A549 treated with Mapracorat at 1 μM for 4 hours (cell line): ENCODE results near the gene KLK15. TPM values are rescaled to one million over a fixed set of nuclear protein-coding genes. Genes with fewer than 3 reads are reported as not detected.

Experiments used
- total RNA-seq: library from RNA; stranded (reverse); fragments of 200-300 nt; extraction: Qiagen RNA extraction; gene quantifications from 5 replicates; pipeline ENCODE4 v1.2.3, GENCODE V29; 2022

The KLK15 gene, protein sequence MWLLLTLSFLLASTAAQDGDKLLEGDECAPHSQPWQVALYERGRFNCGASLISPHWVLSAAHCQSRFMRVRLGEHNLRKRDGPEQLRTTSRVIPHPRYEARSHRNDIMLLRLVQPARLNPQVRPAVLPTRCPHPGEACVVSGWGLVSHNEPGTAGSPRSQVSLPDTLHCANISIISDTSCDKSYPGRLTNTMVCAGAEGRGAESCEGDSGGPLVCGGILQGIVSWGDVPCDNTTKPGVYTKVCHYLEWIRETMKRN
- total RNA-seq = not detected in 5 replicates

GRCh38 chr19:50833117-50833801, at the start of gene KLK15:
KLK15 (minus strand) TSS chr19:50833574; CDS start chr19:50831492, 2,082 bp downstream.

DNA sequence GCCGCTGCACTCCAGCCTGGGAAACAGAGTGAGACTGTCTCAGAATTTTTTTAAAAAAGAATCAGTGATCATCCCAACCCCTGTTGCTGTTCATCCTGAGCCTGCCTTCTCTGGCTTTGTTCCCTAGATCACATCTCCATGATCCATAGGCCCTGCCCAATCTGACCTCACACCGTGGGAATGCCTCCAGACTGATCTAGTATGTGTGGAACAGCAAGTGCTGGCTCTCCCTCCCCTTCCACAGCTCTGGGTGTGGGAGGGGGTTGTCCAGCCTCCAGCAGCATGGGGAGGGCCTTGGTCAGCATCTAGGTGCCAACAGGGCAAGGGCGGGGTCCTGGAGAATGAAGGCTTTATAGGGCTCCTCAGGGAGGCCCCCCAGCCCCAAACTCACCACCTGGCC, 39.7 kb upstream of the KLK15 start, which contains the start of gene KLK2:
Gene KLK2 (plus strand): TSS at position 384 of the 400 bp plus-strand sequence. CDS start 35 bp downstream, outside the sequence.

GRCh38 chr19:50854636-50855410, 21.4 kb upstream of the KLK15 start, which contains the start of gene KLK3:
KLK3 (plus strand) TSS chr19:50854915; CDS start chr19:50854956, 41 bp downstream.

DNA sequence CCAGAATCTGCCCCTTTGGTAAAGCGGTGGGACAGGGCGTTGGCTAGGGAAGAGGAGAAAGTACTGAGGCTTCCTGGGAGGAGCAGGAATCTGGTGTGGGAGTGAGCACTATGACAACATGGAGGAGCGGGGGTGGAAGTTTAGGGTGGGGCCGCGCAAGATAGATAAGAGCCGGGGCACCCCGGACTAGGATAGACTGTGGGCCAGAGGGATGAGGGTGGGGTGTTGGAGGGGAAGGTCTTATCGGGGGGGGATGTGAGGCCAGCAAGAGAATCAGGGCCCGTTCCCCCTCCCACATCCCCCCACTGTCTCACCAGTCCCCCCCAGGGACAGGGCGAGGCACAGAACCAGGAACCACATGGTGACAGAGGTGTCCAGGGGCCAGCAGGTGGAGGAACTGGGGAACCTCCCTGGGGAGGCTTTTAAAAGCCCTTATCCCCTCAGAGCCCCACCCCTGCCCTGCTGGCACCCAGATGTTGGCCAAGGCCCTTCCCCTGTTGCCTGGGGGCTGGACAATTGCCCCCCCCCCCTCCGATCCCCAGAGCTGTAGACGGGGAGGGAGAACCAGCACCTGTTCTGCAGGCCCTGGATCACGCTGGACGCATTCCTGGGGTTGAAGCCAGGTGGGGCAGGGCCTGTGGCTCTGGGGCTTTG, 9.9 kb downstream of the KLK15 start, which contains the start of gene KLK1:
Gene KLK1 (minus strand): TSS at position 399 of the 654 bp plus-strand sequence. CDS start 39 bp downstream, at position 360.

DNA sequence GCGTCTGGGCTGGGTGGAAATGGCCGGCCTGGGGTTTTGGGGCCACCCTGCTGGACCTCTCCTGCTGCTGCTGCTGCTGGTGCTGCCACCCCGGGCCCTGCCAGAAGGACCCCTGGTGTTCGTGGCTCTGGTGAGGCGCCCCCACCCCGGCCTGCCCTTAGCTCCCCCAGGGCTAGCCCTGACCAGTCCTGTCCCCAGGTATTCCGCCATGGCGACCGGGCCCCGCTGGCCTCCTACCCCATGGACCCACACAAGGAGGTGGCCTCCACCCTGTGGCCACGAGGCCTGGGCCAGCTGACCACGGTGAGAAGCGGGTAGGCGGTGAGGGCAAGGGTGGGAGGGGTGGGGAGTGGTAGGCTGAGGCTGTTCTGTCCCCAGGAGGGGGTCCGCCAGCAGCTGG, 43.0 kb downstream of the KLK15 start, which contains the start of gene ACP4:
Gene ACP4 (plus strand): TSS at position 20 of the 400 bp plus-strand sequence. CDS start 0 bp downstream, at position 20.

Other genes with a start within 250 kb of the KLK15 start
- 0.33 to 1.0 TPM (median 0.50 TPM) in 5 replicates for gene SYT3, start 193.7 kb downstream of the KLK15 start, total RNA-seq
- 3.3 to 13.3 TPM (median 11.5 TPM) in 5 replicates for gene C19orf81, start 184.1 kb downstream of the KLK15 start, total RNA-seq
- 0.02 to 0.34 TPM (median 0.20 TPM) in 5 replicates for gene SHANK1, start 113.8 kb downstream of the KLK15 start, total RNA-seq
- gene CLEC11A, start 110.2 kb downstream of the KLK15 start, total RNA-seq = 7.2 to 11.4 TPM (median 10.0 TPM) in 5 replicates
- not detected in 5 replicates for gene GPR32, start 63.1 kb downstream of the KLK15 start, total RNA-seq
- not detected in 5 replicates for gene ACP4, start 43.2 kb downstream of the KLK15 start, total RNA-seq
- gene KLK1, start 9.8 kb downstream of the KLK15 start, total RNA-seq = 0.20 to 0.21 TPM (median 0.20 TPM) in 3 of 5 replicates, not detected in the others
- not detected in 5 replicates for gene KLK3, start 21.3 kb upstream of the KLK15 start, total RNA-seq
- 0.40 TPM in 1 of 5 replicates, not detected in the others for gene KLK2, start 39.9 kb upstream of the KLK15 start, total RNA-seq
- 0.16 to 0.30 TPM in 2 of 5 replicates, not detected in the others for gene KLK4, start 77.8 kb upstream of the KLK15 start, total RNA-seq
- gene KLK5, start 119.5 kb upstream of the KLK15 start, total RNA-seq = not detected in 5 replicates
- 0.19 to 0.51 TPM (median 0.36 TPM) in 5 replicates for gene KLK6, start 136.0 kb upstream of the KLK15 start, total RNA-seq
- gene KLK7, start 150.3 kb upstream of the KLK15 start, total RNA-seq = not detected in 5 replicates
- gene KLK8, start 168.0 kb upstream of the KLK15 start, total RNA-seq = not detected in 5 replicates
- 0.13 to 0.58 TPM (median 0.29 TPM) in 5 replicates for gene KLK10, start 186.1 kb upstream of the KLK15 start, total RNA-seq
- gene KLK11, start 193.0 kb upstream of the KLK15 start, total RNA-seq = not detected in 5 replicates
- gene KLK12, start 201.4 kb upstream of the KLK15 start, total RNA-seq = not detected in 5 replicates
- gene KLK13, start 231.5 kb upstream of the KLK15 start, total RNA-seq = 0.15 TPM in 1 of 5 replicates, not detected in the others
- 0.20 to 0.55 TPM (median 0.43 TPM) in 5 replicates for gene KLK14, start 249.3 kb upstream of the KLK15 start, total RNA-seq